ENCODE data around the gene PCNA. TPM values are rescaled to one million over a fixed set of nuclear protein-coding genes. Genes with fewer than 3 reads are reported as not detected.

The PCNA gene
- total RNA-seq, result 97.1 and 173 TPM in 2 replicates

GRCh38 chr20:5119435-5120184, at the start of gene PCNA:
PCNA (minus strand) TSS chr20:5119958; CDS start chr20:5119798, 160 bp downstream.
- DNase-seq (ENCODE audit: low read depth in 2 of 2), result peak; percentile 92 to 97

GRCh38 chr20:5168651-5169396, 49.1 kb upstream of the PCNA start:
- DNase-seq (ENCODE audit: low read depth in 2 of 2), result peak in 1 of 2 donors; percentile 82

- no peak for DNase-seq (ENCODE audit: low read depth in 2 of 2)
Measured at GRCh38 chr20:5164645-5165625, 45.2 kb upstream of the PCNA start.

- DNase-seq (ENCODE audit: low read depth in 2 of 2), result no peak
Measured at GRCh38 chr20:5161536-5162164, 41.9 kb upstream of the PCNA start.

- DNase-seq (ENCODE audit: low read depth in 2 of 2), result no peak
Measured at GRCh38 chr20:5160882-5161281, 41.1 kb upstream of the PCNA start.

GRCh38 chr20:5159928-5160327, 40.2 kb upstream of the PCNA start:
- no peak for DNase-seq (ENCODE audit: low read depth in 2 of 2)

- peak; percentile 70 to 76 for DNase-seq (ENCODE audit: low read depth in 2 of 2)
Measured at GRCh38 chr20:5156675-5157448, 37.1 kb upstream of the PCNA start.

- DNase-seq (ENCODE audit: low read depth in 2 of 2), result no peak
Measured at GRCh38 chr20:5155404-5155803, 35.6 kb upstream of the PCNA start.

GRCh38 chr20:5154543-5154925, 34.8 kb upstream of the PCNA start:
- DNase-seq (ENCODE audit: low read depth in 2 of 2), result no peak

- DNase-seq (ENCODE audit: low read depth in 2 of 2), result no peak
Measured at GRCh38 chr20:5153612-5154542, 34.1 kb upstream of the PCNA start.

GRCh38 chr20:5153152-5153467, 33.4 kb upstream of the PCNA start:
- DNase-seq (ENCODE audit: low read depth in 2 of 2), result no peak

- DNase-seq (ENCODE audit: low read depth in 2 of 2), result peak in 1 of 2 donors; percentile 18
Measured at GRCh38 chr20:5150226-5151076, 30.7 kb upstream of the PCNA start.

GRCh38 chr20:5149892-5150225, 30.1 kb upstream of the PCNA start:
- DNase-seq (ENCODE audit: low read depth in 2 of 2), result no peak

- DNase-seq (ENCODE audit: low read depth in 2 of 2), result no peak
Measured at GRCh38 chr20:5148581-5148980, 28.8 kb upstream of the PCNA start.

GRCh38 chr20:5146871-5147592, 27.3 kb upstream of the PCNA start:
- DNase-seq (ENCODE audit: low read depth in 2 of 2), result no peak

GRCh38 chr20:5146099-5146668, 26.4 kb upstream of the PCNA start:
- no peak for DNase-seq (ENCODE audit: low read depth in 2 of 2)

GRCh38 chr20:5145365-5146098, 25.8 kb upstream of the PCNA start:
- DNase-seq (ENCODE audit: low read depth in 2 of 2), result no peak
